ENCODE results near the gene USP15. TPM values are rescaled to one million over a fixed set of nuclear protein-coding genes. Genes with fewer than 3 reads are reported as not detected.

The USP15 gene
- total RNA-seq, 1 experiment from 2014 or later: 35.3 TPM

- no peak overlapping the region for H2BK120ac ChIP-seq (ENCODE audit: low read depth, low read length, poor library complexity, severe bottlenecking)
- H3K4ac ChIP-seq (ENCODE audit: low read depth, low read length): no peak overlapping the region
- no peaks in the 10 kb centered on the region for H3K4me1 ChIP-seq (ENCODE audit: insufficient read depth, low read length)
- no peak overlapping the region for H2BK20ac ChIP-seq (ENCODE audit: low read depth, low read length, poor library complexity, severe bottlenecking)
- H3K27ac ChIP-seq (ENCODE audit: insufficient read length, low read depth, low read length): no peak overlapping the region
- H4K8ac ChIP-seq (replicated peaks; ENCODE audit: insufficient read length, low read depth, low read length): no peak overlapping the region
- no peak overlapping the region for H3T11ph ChIP-seq (ENCODE audit: low read length)
- H4K91ac ChIP-seq (ENCODE audit: insufficient read length, low read depth, low read length): no peak overlapping the region
- Mint-ChIP-seq H3K27ac (peak overlapping the region in 1 of 3 experiments; percentile 22; a peak in 1 of 7 replicates), H3K27me3 (ENCODE audit: low read depth) (no peaks in the 10 kb centered on the region), H3K4me1 (0 out of 4 replicates have a peak, but pooled peaks cover 0 to 2% of the 10 kb centered on the region in 2 experiments), H3K36me3 (ENCODE audit: insufficient read depth in 1 of 3, low read depth in 3 of 3) (no peaks in the 10 kb centered on the region), H3K9me3 (no peaks in the 10 kb centered on the region), H3K4me3 (no peak overlapping the region)
- H3K79me1 ChIP-seq (ENCODE audit: insufficient read depth, low read depth, low read length, poor library complexity, severe bottlenecking): no peaks in the 10 kb centered on the region
- no peak overlapping the region for H3K56ac ChIP-seq (ENCODE audit: insufficient read length, low read depth, low read length)
- WGBS (ENCODE audit: extremely low coverage, insufficient read length, low lambda C conversion rate): no CpG with 5 or more reads among the region's 2 CpGs
- H4K5ac ChIP-seq (ENCODE audit: insufficient read length, low read depth, low read length): no peak overlapping the region
- H2AK5ac ChIP-seq (ENCODE audit: insufficient read length, low read length): no peak overlapping the region
- no peak for TF ChIP-seq CTCF (conservative IDR thresholded peaks at IDR 0.05)
- no peak overlapping the region for H2AFZ ChIP-seq (ENCODE audit: low read length)
- H3K4me2 ChIP-seq (ENCODE audit: insufficient read depth, insufficient read length, low read length): no peak overlapping the region
- no peak overlapping the region for H2BK15ac ChIP-seq (ENCODE audit: low read depth, low read length)
- H3K9me3 ChIP-seq (ENCODE audit: control insufficient read depth, low read depth, low read length): no peaks in the 10 kb centered on the region
- H3K23ac ChIP-seq (ENCODE audit: insufficient read length, low read depth, low read length): no peak overlapping the region
- H2BK5ac ChIP-seq (ENCODE audit: insufficient read length, low read length): no peak overlapping the region
- no peak overlapping the region for H3K9ac ChIP-seq (ENCODE audit: extremely low read depth, insufficient read length, low read length)
- no peaks in the 10 kb centered on the region for H3K23me2 ChIP-seq (ENCODE audit: insufficient read length, low read depth, low read length, poor library complexity, severe bottlenecking)
- no peak for DNase-seq
- H3K27me3 ChIP-seq (ENCODE audit: insufficient read depth, low read length): no peaks in the 10 kb centered on the region
- no peak overlapping the region for H3K18ac ChIP-seq (ENCODE audit: insufficient read length, low read depth, low read length)
- no peak overlapping the region for H3K14ac ChIP-seq (ENCODE audit: insufficient read depth, low read length)
- no peaks in the 10 kb centered on the region for H3K79me2 ChIP-seq (ENCODE audit: insufficient read depth, low read length)
- H4K20me1 ChIP-seq (ENCODE audit: control insufficient read depth, insufficient read depth, insufficient read length): no peaks in the 10 kb centered on the region
- no peak overlapping the region for H2BK12ac ChIP-seq (ENCODE audit: insufficient read length, low read depth, low read length)
Measured at GRCh38 chr12:62379026-62379722, 119.0 kb downstream of the USP15 start.
